ENCODE measurements around the gene TMPRSS5. TPM values are rescaled to one million over a fixed set of nuclear protein-coding genes. Genes with fewer than 3 reads are reported as not detected.

Gene TMPRSS5
- polyA plus RNA-seq, 1 donor from 2014 or later: 2.6 TPM

- Histone ChIP-seq H2AFZ (ENCODE audit: low read depth, low read length) (no peak overlapping the region), H3K27ac (ENCODE audit: low read length) (no peak overlapping the region), H3K4me2 (ENCODE audit: low read length) (no peak overlapping the region), H3K4me3 (ENCODE audit: low read length) (no peak overlapping the region), H3K9ac (ENCODE audit: low read length) (no peak overlapping the region), H3F3A (ENCODE audit: insufficient read depth, low read length, poor library complexity, severe bottlenecking) (no peaks in the 10 kb centered on the region), H3K9me2 (ENCODE audit: insufficient read depth, low read length) (no peaks in the 10 kb centered on the region), H3K79me2 (replicated peaks; ENCODE audit: insufficient read depth, low read length) (no peaks in the 10 kb centered on the region), H3K27me3 (ENCODE audit: insufficient read depth, low read depth, low read length) (no peaks in the 10 kb centered on the region), H3K36me3 (ENCODE audit: insufficient read depth, low read length) (no peaks in the 10 kb centered on the region), H3K9me3 (ENCODE audit: low read length) (no peaks in the 10 kb centered on the region), H4K20me1 (ENCODE audit: insufficient read depth) (no peaks in the 10 kb centered on the region)
- TF ChIP-seq MXI1 (conservative IDR thresholded peaks at IDR 0.05; ENCODE audit: poor library complexity, severe bottlenecking): no peak
- no peak for TF ChIP-seq EZH2 (IDR thresholded peaks at IDR 0.05; ENCODE audit: borderline replicate concordance, insufficient read depth, low read length, poor library complexity, severe bottlenecking)
- no peak for TF ChIP-seq EP300 (conservative IDR thresholded peaks at IDR 0.05; ENCODE audit: poor library complexity, severe bottlenecking)
- no peak for TF ChIP-seq POLR2AphosphoS5 (IDR thresholded peaks at IDR 0.05)
- TF ChIP-seq RAD21 (conservative IDR thresholded peaks at IDR 0.05): no peak
- no peak for TF ChIP-seq CTCF (IDR thresholded peaks at IDR 0.05; ENCODE audit: poor library complexity, severe bottlenecking)
- no peak for TF ChIP-seq REST (IDR thresholded peaks at IDR 0.05; ENCODE audit: borderline replicate concordance)
- no peak for TF ChIP-seq SMC3 (conservative IDR thresholded peaks at IDR 0.05; ENCODE audit: poor library complexity)
- TF ChIP-seq TAF1 (IDR thresholded peaks at IDR 0.05; ENCODE audit: low read depth): no peak
Measured at GRCh38 chr11:113681282-113681681, 24.8 kb downstream of the TMPRSS5 start.

GRCh38 chr11:113677685-113678084 is 28.4 kb downstream of the TMPRSS5 start:
- H2AFZ ChIP-seq (ENCODE audit: low read depth, low read length): no peak overlapping the region
- no peak overlapping the region for H3K9ac ChIP-seq (ENCODE audit: low read length)
- H3K9me3 ChIP-seq (ENCODE audit: low read length): no peaks in the 10 kb centered on the region
- no peaks in the 10 kb centered on the region for H3K79me2 ChIP-seq (replicated peaks; ENCODE audit: insufficient read depth, low read length)
- H3K4me3 ChIP-seq (ENCODE audit: low read length): no peak overlapping the region
- no peak overlapping the region for H3K27ac ChIP-seq (ENCODE audit: low read length)
- H4K20me1 ChIP-seq (ENCODE audit: insufficient read depth): no peaks in the 10 kb centered on the region
- no peak for TF ChIP-seq POLR2AphosphoS5 (IDR thresholded peaks at IDR 0.05)
- TF ChIP-seq TAF1 (IDR thresholded peaks at IDR 0.05; ENCODE audit: low read depth): no peak
- no peak for TF ChIP-seq RAD21 (conservative IDR thresholded peaks at IDR 0.05)
- TF ChIP-seq REST (IDR thresholded peaks at IDR 0.05; ENCODE audit: borderline replicate concordance): no peak
- no peak for TF ChIP-seq EP300 (conservative IDR thresholded peaks at IDR 0.05; ENCODE audit: poor library complexity, severe bottlenecking)
- TF ChIP-seq CTCF (IDR thresholded peaks at IDR 0.05; ENCODE audit: poor library complexity, severe bottlenecking): no peak
- TF ChIP-seq EZH2 (IDR thresholded peaks at IDR 0.05; ENCODE audit: borderline replicate concordance, insufficient read depth, low read length, poor library complexity, severe bottlenecking): no peak
- no peak for TF ChIP-seq SMC3 (conservative IDR thresholded peaks at IDR 0.05; ENCODE audit: poor library complexity)
- no peaks in the 10 kb centered on the region for H3K9me2 ChIP-seq (ENCODE audit: insufficient read depth, low read length)
- no peaks in the 10 kb centered on the region for H3K36me3 ChIP-seq (ENCODE audit: insufficient read depth, low read length)
- no peaks in the 10 kb centered on the region for H3F3A ChIP-seq (ENCODE audit: insufficient read depth, low read length, poor library complexity, severe bottlenecking)
- H3K27me3 ChIP-seq (ENCODE audit: insufficient read depth, low read depth, low read length): no peaks in the 10 kb centered on the region
- no peak overlapping the region for H3K4me2 ChIP-seq (ENCODE audit: low read length)
